ENCODE data around the gene RNF213. TPM values are rescaled to one million over a fixed set of nuclear protein-coding genes. Genes with fewer than 3 reads are reported as not detected.

Gene RNF213
- total RNA-seq, 2 donors from 2014 or later, result 98.8 to 136 TPM

DNA sequence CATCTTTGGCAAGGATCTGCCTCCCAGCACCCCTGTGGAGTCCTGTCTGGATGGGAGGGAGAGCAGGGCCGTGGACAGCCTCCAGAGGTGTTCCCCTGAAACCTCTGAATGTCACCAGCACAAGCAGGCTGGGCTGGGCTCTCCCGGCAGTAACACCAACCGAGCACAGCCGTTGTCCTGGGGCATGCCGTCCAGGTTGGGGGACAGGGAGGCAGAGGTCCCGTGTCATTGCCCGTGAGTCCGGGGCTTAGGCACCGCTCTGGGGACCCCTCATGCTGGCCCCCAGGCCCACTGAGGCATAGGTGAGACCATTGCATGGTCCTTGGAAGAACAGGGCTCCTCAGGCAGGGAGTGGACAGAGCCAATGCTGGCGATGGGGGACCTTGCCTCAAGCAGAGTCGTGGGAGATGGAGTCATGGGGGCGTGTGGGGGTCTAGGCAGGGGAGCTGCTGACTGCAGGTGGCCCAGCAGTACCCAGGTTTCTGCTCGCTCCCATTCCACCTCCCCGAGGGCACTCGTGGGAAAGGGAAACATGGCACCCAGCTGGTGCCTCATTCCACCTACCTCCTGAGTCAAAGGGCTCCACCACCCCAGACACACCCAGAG is 171.8 kb downstream of the RNF213 start:
- H3K4me3 ChIP-seq (ENCODE audit: low read length), result no peak overlapping the region
- H3K4me1 ChIP-seq (ENCODE audit: control insufficient read depth, insufficient read depth, low read length), result no peaks in the 10 kb centered on the region
- Mint-ChIP-seq H3K27ac (no peak overlapping the region), H3K9me3 (no peaks in the 10 kb centered on the region), H3K4me1 (no peaks in the 10 kb centered on the region), H3K27me3 (ENCODE audit: insufficient read depth) (peaks cover 4% of the 10 kb centered on the region), H3K36me3 (ENCODE audit: low read depth) (no peaks in the 10 kb centered on the region), H3K4me3 (no peak overlapping the region)
- no peak for DNase-seq
- no peaks in the 10 kb centered on the region for H3K36me3 ChIP-seq (ENCODE audit: control insufficient read depth, insufficient read depth, low read length)
- H3K9me3 ChIP-seq (ENCODE audit: control insufficient read depth, low read length), result no peaks in the 10 kb centered on the region
- TF ChIP-seq, protein P1, sequence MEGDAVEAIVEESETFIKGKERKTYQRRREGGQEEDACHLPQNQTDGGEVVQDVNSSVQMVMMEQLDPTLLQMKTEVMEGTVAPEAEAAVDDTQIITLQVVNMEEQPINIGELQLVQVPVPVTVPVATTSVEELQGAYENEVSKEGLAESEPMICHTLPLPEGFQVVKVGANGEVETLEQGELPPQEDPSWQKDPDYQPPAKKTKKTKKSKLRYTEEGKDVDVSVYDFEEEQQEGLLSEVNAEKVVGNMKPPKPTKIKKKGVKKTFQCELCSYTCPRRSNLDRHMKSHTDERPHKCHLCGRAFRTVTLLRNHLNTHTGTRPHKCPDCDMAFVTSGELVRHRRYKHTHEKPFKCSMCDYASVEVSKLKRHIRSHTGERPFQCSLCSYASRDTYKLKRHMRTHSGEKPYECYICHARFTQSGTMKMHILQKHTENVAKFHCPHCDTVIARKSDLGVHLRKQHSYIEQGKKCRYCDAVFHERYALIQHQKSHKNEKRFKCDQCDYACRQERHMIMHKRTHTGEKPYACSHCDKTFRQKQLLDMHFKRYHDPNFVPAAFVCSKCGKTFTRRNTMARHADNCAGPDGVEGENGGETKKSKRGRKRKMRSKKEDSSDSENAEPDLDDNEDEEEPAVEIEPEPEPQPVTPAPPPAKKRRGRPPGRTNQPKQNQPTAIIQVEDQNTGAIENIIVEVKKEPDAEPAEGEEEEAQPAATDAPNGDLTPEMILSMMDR (conservative IDR thresholded peaks at IDR 0.05), result no peak
- no peaks in the 10 kb centered on the region for H3K27me3 ChIP-seq (ENCODE audit: control insufficient read depth, insufficient read depth, low read length, poor library complexity, severe bottlenecking)
- no peak overlapping the region for H3K9ac ChIP-seq (ENCODE audit: extremely low read depth, low read length, poor library complexity, severe bottlenecking)
- WGBS, 2 experiments (ENCODE audit: insufficient coverage in 1 of 2, insufficient read length in 1 of 2), result 71 to 80% methylated on average over 5 to 15 of the region's 15 CpGs
- H3K27ac ChIP-seq (ENCODE audit: low read depth, low read length), result no peak overlapping the region

DNA sequence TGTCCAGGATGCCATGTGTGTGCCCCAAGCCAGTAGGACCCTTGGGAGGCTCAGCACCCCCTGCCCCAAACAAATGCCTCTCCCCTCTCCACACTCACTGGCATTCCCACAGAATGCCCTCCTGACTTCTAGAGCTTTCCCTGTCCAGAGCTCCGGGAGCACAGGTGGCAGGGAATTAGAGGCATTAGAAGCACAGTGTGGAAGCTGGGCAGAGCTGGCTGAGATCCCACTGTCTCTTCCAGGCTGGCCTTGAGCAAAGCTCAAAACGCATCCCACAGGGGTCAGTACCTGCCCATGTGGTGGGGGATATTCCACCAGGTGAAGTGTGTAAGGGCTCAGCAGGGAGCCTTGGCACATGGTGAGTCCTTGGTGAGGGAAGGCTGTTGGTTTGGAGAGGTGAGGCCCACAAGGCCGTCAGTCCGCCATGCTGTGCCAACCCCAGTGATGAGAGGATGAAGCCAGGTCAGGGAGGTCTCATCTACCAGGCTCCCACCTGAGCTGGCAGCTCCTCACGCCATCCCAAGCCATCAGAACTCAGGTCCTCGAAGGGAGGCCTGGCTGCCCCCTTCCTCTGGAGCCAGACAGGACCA is 172.4 kb downstream of the RNF213 start:
- no peak overlapping the region for H3K27ac ChIP-seq (ENCODE audit: low read depth, low read length)
- H3K36me3 Mint-ChIP-seq (ENCODE audit: low read depth), result no peaks in the 10 kb centered on the region
- H3K9me3 ChIP-seq (ENCODE audit: control insufficient read depth, low read length), result no peaks in the 10 kb centered on the region
- no peak overlapping the region for H3K9ac ChIP-seq (ENCODE audit: extremely low read depth, low read length, poor library complexity, severe bottlenecking)
- no peaks in the 10 kb centered on the region for H3K4me1 ChIP-seq (ENCODE audit: control insufficient read depth, insufficient read depth, low read length)
- peaks cover 4% of the 10 kb centered on the region for H3K27me3 Mint-ChIP-seq (ENCODE audit: insufficient read depth)
- H3K4me3 Mint-ChIP-seq, result no peak overlapping the region
- no peaks in the 10 kb centered on the region for H3K9me3 Mint-ChIP-seq
- no peaks in the 10 kb centered on the region for H3K4me1 Mint-ChIP-seq
- DNase-seq, result no peak
- WGBS, 2 experiments (ENCODE audit: insufficient coverage in 1 of 2, insufficient read length in 1 of 2), result 80 to 89% methylated on average over 1 to 6 of the region's 6 CpGs
- TF ChIP-seq, protein P1 (conservative IDR thresholded peaks at IDR 0.05), result no peak
- H3K27me3 ChIP-seq (ENCODE audit: control insufficient read depth, insufficient read depth, low read length, poor library complexity, severe bottlenecking), result no peaks in the 10 kb centered on the region
- no peaks in the 10 kb centered on the region for H3K36me3 ChIP-seq (ENCODE audit: control insufficient read depth, insufficient read depth, low read length)
- no peak overlapping the region for H3K27ac Mint-ChIP-seq
- H3K4me3 ChIP-seq (ENCODE audit: low read length), result no peak overlapping the region

DNA sequence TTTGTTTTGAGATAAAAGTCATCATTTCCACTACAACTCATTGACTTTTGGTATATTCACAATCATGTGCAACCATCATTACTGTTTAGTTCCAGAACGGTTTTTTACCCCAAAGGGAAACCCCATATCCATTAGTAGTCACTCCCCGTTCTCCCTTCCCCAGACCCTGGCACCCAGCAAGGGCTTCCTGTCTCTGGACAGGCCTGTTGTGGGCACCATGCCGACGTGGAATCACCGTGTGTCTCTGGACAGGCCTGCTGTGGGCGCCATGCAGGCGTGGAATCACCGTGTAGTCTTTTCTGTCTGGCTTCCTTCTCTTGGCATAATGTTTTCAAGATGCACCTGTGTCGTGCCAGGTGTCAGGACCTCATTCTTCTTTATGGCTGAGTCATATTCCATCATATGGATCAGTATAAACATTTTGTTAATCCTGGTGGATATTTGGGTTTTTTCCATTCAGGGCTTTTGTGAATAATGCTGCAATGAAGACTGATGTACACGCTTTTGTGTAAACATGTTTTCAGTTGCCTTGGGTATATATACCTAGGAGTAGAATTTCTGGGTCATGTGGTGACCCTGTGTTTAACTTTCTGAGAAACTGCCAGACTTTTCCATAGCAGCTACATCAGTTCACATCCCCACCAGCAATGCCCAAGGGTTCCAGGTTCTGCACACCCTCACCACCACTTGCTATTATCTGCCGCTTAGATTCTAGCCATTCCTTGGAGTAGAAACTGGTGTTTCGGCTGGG is 173.4 kb downstream of the RNF213 start:
- TF ChIP-seq, protein P1 (conservative IDR thresholded peaks at IDR 0.05), result no peak
- Mint-ChIP-seq H3K27ac (no peak overlapping the region), H3K4me1 (no peaks in the 10 kb centered on the region), H3K27me3 (ENCODE audit: insufficient read depth) (peaks cover 4% of the 10 kb centered on the region), H3K36me3 (ENCODE audit: low read depth) (no peaks in the 10 kb centered on the region), H3K9me3 (no peaks in the 10 kb centered on the region), H3K4me3 (no peak overlapping the region)
- H3K4me3 ChIP-seq (ENCODE audit: low read length), result no peak overlapping the region
- H3K9me3 ChIP-seq (ENCODE audit: control insufficient read depth, low read length), result no peaks in the 10 kb centered on the region
- H3K36me3 ChIP-seq (ENCODE audit: control insufficient read depth, insufficient read depth, low read length), result no peaks in the 10 kb centered on the region
- H3K27ac ChIP-seq (ENCODE audit: low read depth, low read length), result no peak overlapping the region
- no peaks in the 10 kb centered on the region for H3K4me1 ChIP-seq (ENCODE audit: control insufficient read depth, insufficient read depth, low read length)
- DNase-seq, result no peak
- WGBS, 2 experiments (ENCODE audit: insufficient coverage in 1 of 2, insufficient read length in 1 of 2), result 71 to 77% methylated on average over 9 to 12 of the region's 12 CpGs
- no peak overlapping the region for H3K9ac ChIP-seq (ENCODE audit: extremely low read depth, low read length, poor library complexity, severe bottlenecking)
- H3K27me3 ChIP-seq (ENCODE audit: control insufficient read depth, insufficient read depth, low read length, poor library complexity, severe bottlenecking), result no peaks in the 10 kb centered on the region
